ENCODE data around the gene MEGF9. TPM values are rescaled to one million over a fixed set of nuclear protein-coding genes. Genes with fewer than 3 reads are reported as not detected.
"Not testable (repeated sequence)": the region's sequence is repeated elsewhere in the genome, so short reads cannot be mapped to it uniquely, and the experiment has no call there.

The MEGF9 gene
- total RNA-seq, 4 donors from 2014 or later, result 49.0 to 59.0 (median 57.0) TPM

DNA sequence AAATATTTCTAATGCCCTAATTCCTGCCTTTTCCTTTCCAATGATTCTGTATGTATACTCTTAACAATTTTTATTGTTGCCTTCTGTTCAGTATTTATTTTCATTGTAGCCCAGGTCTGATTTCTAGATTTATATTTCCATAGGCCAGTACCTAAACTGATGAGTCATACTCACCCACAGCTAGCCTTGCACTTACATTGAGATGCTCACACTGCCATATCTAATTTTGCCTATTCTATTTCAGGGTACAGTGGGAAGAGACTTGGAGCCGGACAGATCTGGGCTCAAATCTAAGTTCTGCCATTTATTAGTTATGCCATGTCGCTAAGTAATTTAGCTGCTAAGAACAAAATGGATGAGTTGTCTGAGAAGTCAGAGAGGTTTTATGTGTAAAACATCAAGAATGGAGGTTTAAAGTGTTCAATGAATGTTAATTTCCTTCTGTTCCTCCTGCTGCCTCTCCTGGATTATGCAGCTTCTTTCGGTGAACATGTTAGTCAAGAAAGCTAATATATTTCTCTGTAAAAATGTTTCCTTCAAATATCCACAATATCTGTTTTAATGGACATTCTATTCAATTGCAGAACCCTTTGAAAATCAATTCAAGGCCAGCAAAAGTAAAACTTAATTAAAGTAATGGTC is 72.0 kb downstream of the MEGF9 start:
- intact Hi-C loops (cut with DNase I; ENCODE audit: low total_unique reads), result no loop called here
- no peak overlapping the region for H3K4me3 ChIP-seq (ENCODE audit: low read depth, poor library complexity, severe bottlenecking)

DNA sequence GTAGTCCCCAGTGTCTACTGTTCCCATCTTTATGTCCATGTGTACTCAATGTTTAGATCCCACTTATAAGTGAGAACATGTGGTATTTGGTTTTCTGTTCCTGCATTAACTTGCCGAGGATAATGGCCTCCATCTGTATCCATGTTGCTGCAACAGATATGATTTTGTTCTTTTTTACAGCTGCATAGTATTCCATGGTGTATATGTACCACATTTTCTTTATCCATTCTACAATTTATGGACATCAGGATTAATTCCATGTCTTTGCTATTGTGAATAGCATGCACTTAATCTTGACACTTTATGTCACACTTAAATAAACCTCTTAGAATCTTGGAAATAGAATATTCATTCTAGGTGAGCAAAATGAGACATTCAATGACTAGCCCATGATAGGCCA is 73.4 kb downstream of the MEGF9 start:
- 88 to 95% methylated on average over 1 of the region's 1 CpG for WGBS, 2 donors
- DNase-seq (ENCODE audit: low spot score in 2 of 2); intact Hi-C loops (cut with DNase I; ENCODE audit: low total_unique reads); H3K4me3 ChIP-seq (ENCODE audit: low read depth, poor library complexity, severe bottlenecking): not testable (repeated sequence)

More for the DNA sequence above, 72.0 kb downstream of the MEGF9 start:
- WGBS, 2 donors, result 92 to 97% methylated on average over 3 of the region's 3 CpGs
- no peak for DNase-seq (ENCODE audit: low spot score in 2 of 2)
- no peak for TF ChIP-seq POLR2A (IDR thresholded peaks at IDR 0.05)
- TF ChIP-seq, protein P1, sequence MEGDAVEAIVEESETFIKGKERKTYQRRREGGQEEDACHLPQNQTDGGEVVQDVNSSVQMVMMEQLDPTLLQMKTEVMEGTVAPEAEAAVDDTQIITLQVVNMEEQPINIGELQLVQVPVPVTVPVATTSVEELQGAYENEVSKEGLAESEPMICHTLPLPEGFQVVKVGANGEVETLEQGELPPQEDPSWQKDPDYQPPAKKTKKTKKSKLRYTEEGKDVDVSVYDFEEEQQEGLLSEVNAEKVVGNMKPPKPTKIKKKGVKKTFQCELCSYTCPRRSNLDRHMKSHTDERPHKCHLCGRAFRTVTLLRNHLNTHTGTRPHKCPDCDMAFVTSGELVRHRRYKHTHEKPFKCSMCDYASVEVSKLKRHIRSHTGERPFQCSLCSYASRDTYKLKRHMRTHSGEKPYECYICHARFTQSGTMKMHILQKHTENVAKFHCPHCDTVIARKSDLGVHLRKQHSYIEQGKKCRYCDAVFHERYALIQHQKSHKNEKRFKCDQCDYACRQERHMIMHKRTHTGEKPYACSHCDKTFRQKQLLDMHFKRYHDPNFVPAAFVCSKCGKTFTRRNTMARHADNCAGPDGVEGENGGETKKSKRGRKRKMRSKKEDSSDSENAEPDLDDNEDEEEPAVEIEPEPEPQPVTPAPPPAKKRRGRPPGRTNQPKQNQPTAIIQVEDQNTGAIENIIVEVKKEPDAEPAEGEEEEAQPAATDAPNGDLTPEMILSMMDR (IDR thresholded peaks at IDR 0.05), result no peak

DNA sequence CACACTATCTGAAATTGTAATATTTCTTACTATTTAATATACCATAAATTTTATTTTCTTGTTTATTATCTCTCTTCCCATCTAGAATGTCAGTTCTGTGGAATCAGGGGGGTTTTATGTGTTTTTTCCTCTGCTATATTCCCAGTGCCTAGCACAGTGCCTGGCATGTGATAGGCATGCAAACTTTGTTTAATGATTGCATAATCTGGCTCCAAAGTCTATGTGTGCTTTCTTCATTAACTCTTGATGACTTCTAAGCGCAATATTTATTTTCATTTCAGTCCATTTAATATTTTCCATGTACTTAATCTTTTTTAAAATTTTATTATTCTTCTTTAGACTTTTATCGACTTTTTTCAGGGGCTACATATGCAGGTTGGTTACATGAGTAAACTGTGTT is 73.9 kb downstream of the MEGF9 start:
- no peak for DNase-seq (ENCODE audit: low spot score in 2 of 2)
- intact Hi-C loops (cut with DNase I; ENCODE audit: low total_unique reads), result no loop called here
- no peak overlapping the region for H3K4me3 ChIP-seq (ENCODE audit: low read depth, poor library complexity, severe bottlenecking)
- no peak for TF ChIP-seq POLR2A (IDR thresholded peaks at IDR 0.05)
- TF ChIP-seq, protein P1 (IDR thresholded peaks at IDR 0.05), result no peak
- WGBS, 2 donors, result 94 to 98% methylated on average over 2 of the region's 2 CpGs

DNA sequence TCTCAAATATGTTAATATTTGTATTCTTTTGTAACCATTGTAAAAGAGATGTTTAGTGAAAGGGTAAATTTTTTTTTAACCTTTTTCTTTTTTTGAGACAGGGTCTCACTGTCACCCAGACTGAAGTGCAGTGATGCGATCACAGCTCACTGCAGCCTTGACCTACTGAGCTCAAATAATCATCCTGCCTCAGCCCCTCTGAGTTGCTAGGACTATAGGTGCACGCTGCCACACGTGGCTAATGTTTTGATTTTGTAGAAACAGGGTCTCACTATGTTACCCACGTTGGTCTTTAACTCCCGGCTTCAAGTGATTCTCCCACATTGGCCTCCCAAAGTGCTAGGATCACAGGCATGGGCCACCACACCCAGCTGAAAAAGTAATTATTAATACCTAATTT is 76.4 kb downstream of the MEGF9 start:
- intact Hi-C loops (cut with DNase I; ENCODE audit: low total_unique reads), result no loop called here
- no peak overlapping the region for H3K4me3 ChIP-seq (ENCODE audit: low read depth, poor library complexity, severe bottlenecking)
- DNase-seq (ENCODE audit: low spot score in 2 of 2), result no peak
- 91 to 95% methylated on average over 5 of the region's 5 CpGs for WGBS, 2 donors
- no peak for TF ChIP-seq POLR2A (IDR thresholded peaks at IDR 0.05)
- TF ChIP-seq, protein P1 (IDR thresholded peaks at IDR 0.05), result no peak

DNA sequence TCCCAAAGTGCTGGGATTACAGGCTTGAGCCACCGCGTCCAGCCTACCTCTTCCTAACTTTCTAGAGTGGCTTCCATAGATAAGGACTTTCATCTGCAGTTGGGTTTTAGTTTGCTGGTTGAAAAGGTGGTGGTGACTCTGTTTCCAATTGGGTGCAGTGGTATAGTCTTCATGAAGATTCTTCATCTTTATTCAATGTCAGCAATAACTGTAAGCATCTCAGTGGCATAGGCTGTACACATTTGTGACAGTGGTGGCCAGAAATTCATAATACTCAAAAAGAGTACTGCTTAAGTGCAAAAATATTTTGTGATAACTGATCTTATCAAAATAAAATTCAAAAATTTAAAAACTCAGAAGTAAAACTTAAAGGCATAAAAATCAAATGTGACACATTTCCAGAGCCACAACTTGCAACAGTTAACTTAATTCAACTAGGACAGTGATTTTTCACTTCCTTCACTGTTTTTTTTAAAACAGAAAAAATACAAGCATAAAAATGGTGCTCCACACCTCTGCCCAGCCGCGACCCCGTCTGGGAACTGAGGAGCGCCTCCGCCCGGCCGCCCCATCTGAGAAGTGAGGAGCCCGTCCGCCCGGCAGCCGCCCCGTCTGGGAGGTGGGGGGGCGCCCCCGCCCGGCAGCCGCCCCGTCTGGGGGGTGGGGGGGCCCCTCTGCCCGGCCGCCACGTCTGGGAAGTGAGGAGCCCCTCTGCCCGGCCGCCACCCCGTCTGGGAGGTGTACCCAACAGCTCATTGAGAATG is 77.9 kb downstream of the MEGF9 start:
- TF ChIP-seq POLR2A (IDR thresholded peaks at IDR 0.05), result no peak
- TF ChIP-seq, protein P1 (IDR thresholded peaks at IDR 0.05), result no peak
- H3K4me3 ChIP-seq (ENCODE audit: low read depth, poor library complexity, severe bottlenecking), result no peak overlapping the region
- 95 to 96% methylated on average over 21 to 25 of the region's 25 CpGs for WGBS, 2 donors
- no peak for DNase-seq (ENCODE audit: low spot score in 2 of 2)
- intact Hi-C loops (cut with DNase I; ENCODE audit: low total_unique reads), result no loop called here

DNA sequence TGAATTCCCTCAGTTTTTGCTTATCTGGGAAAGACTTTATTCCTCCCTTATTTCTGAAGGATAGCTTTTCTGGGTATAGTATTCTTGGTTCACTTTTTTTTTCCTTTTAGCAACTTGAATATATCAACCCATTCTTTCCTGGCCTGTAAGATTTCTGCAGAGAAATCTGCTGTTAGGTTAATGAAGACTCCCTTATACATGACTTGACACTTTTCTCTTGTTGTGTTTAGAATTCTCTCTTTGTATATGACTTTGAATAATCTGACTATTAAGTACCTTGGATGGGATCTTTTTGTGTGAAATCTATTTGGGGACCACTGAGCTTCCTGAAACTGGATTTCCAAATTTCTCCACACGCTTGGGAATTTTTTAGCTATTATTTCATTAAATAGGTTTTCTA is 79.3 kb downstream of the MEGF9 start:
- TF ChIP-seq, protein P1 (IDR thresholded peaks at IDR 0.05), result no peak
- no peak for TF ChIP-seq POLR2A (IDR thresholded peaks at IDR 0.05)
- intact Hi-C loops (cut with DNase I; ENCODE audit: low total_unique reads), result no loop called here
- H3K4me3 ChIP-seq (ENCODE audit: low read depth, poor library complexity, severe bottlenecking), result no peak overlapping the region
- DNase-seq (ENCODE audit: low spot score in 2 of 2), result no peak
- WGBS, 2 donors, result 97 to 100% methylated on average over 1 of the region's 1 CpG
